Measurements from ENCODE around the gene VARS2. TPM values are rescaled to one million over a fixed set of nuclear protein-coding genes. Genes with fewer than 3 reads are reported as not detected.

Gene VARS2
- total and polyA plus RNA-seq, 2 donors (not counting 3 experiments of a cell fraction or from before 2014, with no cell fraction given) = 17.8 to 34.3 TPM

DNA sequence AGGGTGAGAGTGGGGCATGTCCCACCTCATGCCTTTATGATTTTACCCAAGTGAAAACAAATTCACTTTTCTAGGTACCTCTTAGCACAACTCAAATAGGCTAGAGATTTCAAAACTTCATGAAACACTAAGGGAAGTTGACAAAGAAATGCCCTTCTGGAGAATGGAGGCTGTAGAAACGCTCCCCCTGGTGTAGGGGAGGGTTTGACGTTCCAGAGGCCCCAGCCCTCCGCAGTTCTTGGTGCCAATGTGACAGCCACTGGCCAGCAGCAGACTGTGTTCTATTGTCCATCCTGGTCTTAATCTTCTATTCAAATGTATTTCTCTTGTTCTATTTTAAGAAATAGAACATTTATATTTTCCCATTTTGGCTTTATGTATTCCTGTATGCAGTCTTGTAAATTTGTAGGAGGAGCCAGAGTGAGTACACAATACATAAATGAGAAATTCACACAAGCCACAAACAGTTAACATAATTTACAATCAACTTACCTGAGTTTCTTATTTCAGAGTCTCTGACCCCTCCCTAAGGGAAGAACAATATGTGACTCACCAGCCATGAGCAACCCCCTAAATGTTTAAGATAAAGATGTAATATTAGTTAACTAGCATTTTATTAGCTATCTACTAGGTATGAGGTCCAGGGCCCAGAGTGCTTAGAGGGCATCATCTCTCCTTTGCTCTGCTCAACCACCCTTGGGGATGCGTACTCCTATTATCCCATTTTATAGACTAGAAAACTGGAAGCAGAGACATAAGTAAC, 60.6 kb downstream of the VARS2 start:
- Histone ChIP-seq H3K9ac (replicated peaks; ENCODE audit: extremely low read depth, insufficient read depth, low read length) (no peak overlapping the region), H3K27ac (ENCODE audit: insufficient read depth, low read depth, low read length) (no peak overlapping the region), H3K79me2 (ENCODE audit: control insufficient read depth, insufficient read depth, low read length) (no peaks in the 10 kb centered on the region), H3K9me1 (replicated peaks; ENCODE audit: control insufficient read depth, extremely low read depth, insufficient read depth, low read length) (no peaks in the 10 kb centered on the region), H2AFZ (ENCODE audit: low read depth, low read length) (no peak overlapping the region), H3K9me3 (replicated peaks; ENCODE audit: control insufficient read depth, insufficient read depth, low read length) (no peaks in the 10 kb centered on the region), H3K4me2 (ENCODE audit: insufficient read depth, low read length) (no peak overlapping the region), H3K27me3 (ENCODE audit: control insufficient read depth in 2 of 2, insufficient read depth in 2 of 2, low read length in 2 of 2) (peaks cover 2 to 17% of the 10 kb centered on the region in 2 experiments), H3K4me3 (replicated peaks in 1 of 3; ENCODE audit: insufficient read depth in 1 of 3, low read depth in 1 of 3, low read length in 3 of 3) (no peak overlapping the region), H4K20me1 (replicated peaks; ENCODE audit: control insufficient read depth, extremely low read depth, insufficient read depth, low read length) (no peaks in the 10 kb centered on the region), H3K4me1 (ENCODE audit: control insufficient read depth, extremely low read depth, insufficient read depth, low read length) (no peaks in the 10 kb centered on the region), H3K36me3 (ENCODE audit: control insufficient read depth in 2 of 2, extremely low read depth in 1 of 2, insufficient read depth in 2 of 2, low read length in 2 of 2) (no peaks in the 10 kb centered on the region)
- POLR2A ChIA-PET = no interaction called here
- CTCF ChIA-PET = interaction anchor here (1.1 kb wide), 1 partner anchor 81 kb away, joined by 3 read pairs; no protein-coding TSS in a partner anchor
- TF ChIP-seq MYC (IDR thresholded peaks at IDR 0.05; ENCODE audit: low read depth, low read length) (no peak), EZH2 (IDR thresholded peaks at IDR 0.05; ENCODE audit: borderline replicate concordance, low read depth, low read length, severe bottlenecking) (no peak), POLR2A (IDR thresholded peaks at IDR 0.05; ENCODE audit: low read depth, low read length) (no peak), JUN (IDR thresholded peaks at IDR 0.05; ENCODE audit: borderline replicate concordance, insufficient read depth, insufficient read length, low read depth) (no peak), GATA2 (IDR thresholded peaks at IDR 0.05; ENCODE audit: insufficient read depth, insufficient read length, low read depth, low read length) (no peak), FOS (IDR thresholded peaks at IDR 0.05; ENCODE audit: borderline replicate concordance, insufficient read depth, low read length) (no peak), POLR2AphosphoS5 (IDR thresholded peaks at IDR 0.05; ENCODE audit: insufficient read depth, low read depth, low read length) (no peak)
- TF ChIP-seq, protein P1, sequence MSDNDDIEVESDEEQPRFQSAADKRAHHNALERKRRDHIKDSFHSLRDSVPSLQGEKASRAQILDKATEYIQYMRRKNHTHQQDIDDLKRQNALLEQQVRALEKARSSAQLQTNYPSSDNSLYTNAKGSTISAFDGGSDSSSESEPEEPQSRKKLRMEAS (IDR thresholded peaks at IDR 0.05; ENCODE audit: insufficient read depth, insufficient read length) = no peak
- TF ChIP-seq, protein P2, sequence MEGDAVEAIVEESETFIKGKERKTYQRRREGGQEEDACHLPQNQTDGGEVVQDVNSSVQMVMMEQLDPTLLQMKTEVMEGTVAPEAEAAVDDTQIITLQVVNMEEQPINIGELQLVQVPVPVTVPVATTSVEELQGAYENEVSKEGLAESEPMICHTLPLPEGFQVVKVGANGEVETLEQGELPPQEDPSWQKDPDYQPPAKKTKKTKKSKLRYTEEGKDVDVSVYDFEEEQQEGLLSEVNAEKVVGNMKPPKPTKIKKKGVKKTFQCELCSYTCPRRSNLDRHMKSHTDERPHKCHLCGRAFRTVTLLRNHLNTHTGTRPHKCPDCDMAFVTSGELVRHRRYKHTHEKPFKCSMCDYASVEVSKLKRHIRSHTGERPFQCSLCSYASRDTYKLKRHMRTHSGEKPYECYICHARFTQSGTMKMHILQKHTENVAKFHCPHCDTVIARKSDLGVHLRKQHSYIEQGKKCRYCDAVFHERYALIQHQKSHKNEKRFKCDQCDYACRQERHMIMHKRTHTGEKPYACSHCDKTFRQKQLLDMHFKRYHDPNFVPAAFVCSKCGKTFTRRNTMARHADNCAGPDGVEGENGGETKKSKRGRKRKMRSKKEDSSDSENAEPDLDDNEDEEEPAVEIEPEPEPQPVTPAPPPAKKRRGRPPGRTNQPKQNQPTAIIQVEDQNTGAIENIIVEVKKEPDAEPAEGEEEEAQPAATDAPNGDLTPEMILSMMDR (IDR thresholded peaks at IDR 0.05; ENCODE audit: extremely low read depth in 1 of 2, insufficient read depth in 1 of 2, low read depth in 1 of 2, low read length in 2 of 2) = no peak
- no TSS peak for BruUV-seq (replicated peaks)
- DNase-seq (ENCODE audit: low read depth, low spot score) = no peak
- dilution Hi-C loops (cut with MboI; ENCODE audit: extremely low pct_ligation_motif_present, low sequenced_read_pairs) (no loop called here), intact Hi-C loops (cut with micrococcal nuclease) (no loop called here)
- no peak for FAIRE-seq

Small RNAs within 50 kb of the gene (microRNA-seq; reads per million reads assigned to microRNA genes)
- gene MIR4640 (ENCODE audit: borderline number of aligned reads, borderline replicate concordance) = not detected

Small RNAs within 50 kb of the gene (small RNA-seq; reads per million reads assigned to genes)
- not detected for gene RF00019 (ENCODE audit: insufficient read depth, insufficient read length, low read depth, low replicate concordance)

Other genes starting within 250 kb of the VARS2 start
- 36.3 and 38.2 TPM in 2 replicates for gene DHX16, start 241.2 kb upstream of the VARS2 start, total RNA-seq
- 62.3 and 66.5 TPM in 2 replicates for gene DHX16, start 241.2 kb upstream of the VARS2 start, polyA plus RNA-seq
- 129 and 136 TPM in 2 replicates for gene PPP1R18, start 227.6 kb upstream of the VARS2 start, total RNA-seq
- 167 and 173 TPM in 2 replicates for gene PPP1R18, start 227.6 kb upstream of the VARS2 start, polyA plus RNA-seq
- 28.5 and 32.2 TPM in 2 replicates for gene NRM, start 223.3 kb upstream of the VARS2 start, total RNA-seq
- gene NRM, start 223.3 kb upstream of the VARS2 start, polyA plus RNA-seq = 33.8 and 36.7 TPM in 2 replicates
- 42.3 and 43.6 TPM in 2 replicates for gene MDC1, start 197.0 kb upstream of the VARS2 start, total RNA-seq
- 15.6 and 16.8 TPM in 2 replicates for gene MDC1, start 197.0 kb upstream of the VARS2 start, polyA plus RNA-seq
- gene TUBB, start 193.9 kb upstream of the VARS2 start, total RNA-seq = 1,243 and 1,276 TPM in 2 replicates
- 1,408 and 1,437 TPM in 2 replicates for gene TUBB, start 193.9 kb upstream of the VARS2 start, polyA plus RNA-seq
- gene FLOT1, start 171.6 kb upstream of the VARS2 start, total RNA-seq = 141 and 145 TPM in 2 replicates
- 146 and 154 TPM in 2 replicates for gene FLOT1, start 171.6 kb upstream of the VARS2 start, polyA plus RNA-seq
- 163 and 170 TPM in 2 replicates for gene IER3, start 169.7 kb upstream of the VARS2 start, total RNA-seq
- gene IER3, start 169.7 kb upstream of the VARS2 start, polyA plus RNA-seq = 344 and 468 TPM in 2 replicates
- gene DDR1, start 29.7 kb upstream of the VARS2 start, total RNA-seq = 17.7 and 22.9 TPM in 2 replicates
- 8.8 and 10.6 TPM in 2 replicates for gene DDR1, start 29.7 kb upstream of the VARS2 start, polyA plus RNA-seq
- gene GTF2H4, start 6.0 kb upstream of the VARS2 start, total RNA-seq = 51.0 and 52.6 TPM in 2 replicates
- gene GTF2H4, start 6.0 kb upstream of the VARS2 start, polyA plus RNA-seq = 40.5 and 40.8 TPM in 2 replicates
- gene SFTA2, start 17.9 kb downstream of the VARS2 start, total RNA-seq = not detected in 2 replicates
- gene SFTA2, start 17.9 kb downstream of the VARS2 start, polyA plus RNA-seq = not detected in 2 replicates
- gene MUCL3, start 26.7 kb downstream of the VARS2 start, total RNA-seq = not detected in 2 replicates
- not detected in 2 replicates for gene MUCL3, start 26.7 kb downstream of the VARS2 start, polyA plus RNA-seq
- gene MUC21, start 69.5 kb downstream of the VARS2 start, total RNA-seq = not detected in 2 replicates
- gene MUC21, start 69.5 kb downstream of the VARS2 start, polyA plus RNA-seq = not detected in 2 replicates
- gene MUC22, start 96.2 kb downstream of the VARS2 start, total RNA-seq = not detected in 2 replicates
- not detected in 2 replicates for gene MUC22, start 96.2 kb downstream of the VARS2 start, polyA plus RNA-seq
- not detected in 2 replicates for gene C6orf15, start 198.3 kb downstream of the VARS2 start, total RNA-seq
- gene C6orf15, start 198.3 kb downstream of the VARS2 start, polyA plus RNA-seq = not detected in 2 replicates
- gene PSORS1C1, start 200.6 kb downstream of the VARS2 start, total RNA-seq = 9.2 and 13.2 TPM in 2 replicates
- 1.1 TPM in 2 replicates for gene PSORS1C1, start 200.6 kb downstream of the VARS2 start, polyA plus RNA-seq
- not detected in 2 replicates for gene CDSN, start 206.2 kb downstream of the VARS2 start, total RNA-seq
- gene CDSN, start 206.2 kb downstream of the VARS2 start, polyA plus RNA-seq = 0.03 TPM in 1 of 2 replicates, not detected in the other
- gene PSORS1C2, start 224.8 kb downstream of the VARS2 start, total RNA-seq = not detected in 2 replicates
- gene PSORS1C2, start 224.8 kb downstream of the VARS2 start, polyA plus RNA-seq = not detected in 2 replicates
- 22.9 and 23.2 TPM in 2 replicates for gene CCHCR1, start 243.6 kb downstream of the VARS2 start, total RNA-seq
- 12.0 and 12.8 TPM in 2 replicates for gene CCHCR1, start 243.6 kb downstream of the VARS2 start, polyA plus RNA-seq
- gene TCF19, start 244.4 kb downstream of the VARS2 start, total RNA-seq = 28.0 and 31.7 TPM in 2 replicates
- 13.9 and 14.5 TPM in 2 replicates for gene TCF19, start 244.4 kb downstream of the VARS2 start, polyA plus RNA-seq